Ovary (tissue), 9 donors: Measurements from ENCODE around the gene TLR7. TPM values are rescaled to one million over a fixed set of nuclear protein-coding genes. Genes with fewer than 3 reads are reported as not detected.

Experiments used
- DNase-seq, 5 donors: peaks; one replicate each; pipeline ENCODE4 v3.0.0-alpha.2; 2019 to 2020
- H3K27ac ChIP-seq, 2 donors: fragments of 200-600 bp; one replicate each; pipeline versions ENCODE4 v1.5.1 to v1.8.0; 2019 to 2022
- H3K27me3 ChIP-seq: fragments of 200-600 bp; one replicate; pipeline ENCODE4 v1.8.0; 2022
- H3K36me3 ChIP-seq: fragments of 200-600 bp; sonication (generic); one replicate; pipeline ENCODE4 v1.5.1; 2019
- H3K4me1 ChIP-seq: one replicate; pipeline ENCODE4 v1.8.1; 2013; ENCODE audit warnings: mild to moderate bottlenecking, moderate library complexity; ENCODE audit not compliant: insufficient read depth
- H3K4me3 ChIP-seq: fragments of 200-600 bp; sonication (generic); one replicate; pipeline ENCODE4 v1.5.1; 2017
- H3K9me3 ChIP-seq, 2 donors: fragments of 200-600 bp in 1 of 2; sonication (generic) in 1 of 2; one replicate each; pipeline versions ENCODE4 v1.5.1 to v1.8.1; 2013 to 2019; ENCODE audit warnings: mild to moderate bottlenecking in 1 of 2, moderate library complexity in 1 of 2
- CTCF ChIP-seq, 3 donors: fragments of 450-650 bp in 2 of 3; fragments of 200-600 bp in 1 of 3; IDR thresholded peaks; one replicate each; pipeline versions ENCODE4 v1.5.1 to v1.8.0; 2016 to 2022; ENCODE audit warnings: antibody characterized with exemption in 3 of 3, mild to moderate bottlenecking in 1 of 3
- EP300 ChIP-seq: sonication (generic); formaldehyde crosslinking; IDR thresholded peaks from one replicate; pipeline ENCODE4 v1.6.1; 2017; ENCODE audit warnings: antibody characterized with exemption
- POLR2A ChIP-seq: fragments of 450-650 bp; IDR thresholded peaks from one replicate; pipeline ENCODE4 v1.6.1; 2017; ENCODE audit warnings: antibody characterized with exemption, mild to moderate bottlenecking, moderate library complexity
- WGBS, 3 donors: extraction: QIAGEN DNeasy Blood & Tissue Kit in 1 of 3; methylation state at CpG; one replicate each; pipeline versions ENCODE4 v1.1.5 to v1.1.7; 2013 to 2017; 5-methylcytosine and 5-hydroxymethylcytosine counted together
- intact Hi-C, 4 donors: fragments of 100-400 bp; cut with DNase I; formaldehyde crosslinking; loops; one replicate each; pipeline versions ENCODE4 v1.11.0 to v1.15.1; 2022 to 2023
- polyA plus RNA-seq, 2 donors: library from polyadenylated mRNA; stranded (reverse); fragments of 200-250 nt in 1 of 2; fragments of 350-450 nt in 1 of 2; fragmentation: Illumina TruSeq in 1 of 2; extraction: RNeasy Lipid Tissue Mini Kit (QIAGEN cat#74804) in 1 of 2; gene quantifications; one replicate each; pipeline ENCODE4 v1.2.3, GENCODE V29; 2013 to 2014
- total RNA-seq, 7 donors: library from RNA; depleted of rRNA in 2 of 7; stranded (reverse); fragments of >200 nt in 2 of 7; fragmentation: NEBNext Ultra II Directional in 3 of 7; extraction: Animal tissue kit (Norgen Biotek cat#: 25700) in 3 of 7; gene quantifications; one replicate each; pipeline versions ENCODE4 v1.1.0 to v1.2.4, GENCODE V29; 2016 to 2023
- donor health status: DM: no; HTN: no; CAD: no; lungs with moderate emphysema.
- donor health status: DM: no; HTN: no; CAD: no.
- donor health status: Bipolar disorder and iron deficiency.
- donor health status: DM: yes; HTN: yes; CAD: no.
- donor health status: DM: no; HTN: no; CAD: no.
- donor health status: DM: yes; HTN: yes; CAD: no.

TLR7 gene
- total and polyA plus RNA-seq, 9 donors: 0.22 to 2.7 (median 0.57) TPM

DNA sequence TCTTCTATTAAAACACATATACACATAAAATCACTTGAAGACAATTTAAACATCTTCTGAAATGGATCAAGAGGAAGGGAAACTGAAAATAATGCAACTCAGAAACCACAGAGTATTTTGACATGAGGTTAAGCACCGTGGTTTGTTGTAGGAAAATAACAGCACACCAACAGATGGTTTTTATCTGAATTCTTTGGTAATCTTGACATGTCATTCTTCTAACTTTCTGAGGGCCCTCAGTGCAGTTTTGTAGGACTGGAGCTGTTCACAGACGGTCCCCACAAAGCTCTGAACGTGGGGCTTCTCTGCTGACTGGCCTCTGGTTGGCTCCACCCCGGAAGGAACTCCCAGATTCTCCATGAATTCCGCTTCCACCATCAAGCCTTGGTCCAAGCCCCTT is 23.6 kb downstream of the TLR7 start:
- H3K4me3 ChIP-seq: no peak overlapping the region
- H3K36me3 ChIP-seq: no peaks in the 10 kb centered on the region
- intact Hi-C loops: no loop called here
- H3K4me1 ChIP-seq: no peaks in the 10 kb centered on the region
- no peak overlapping the region for H3K27ac ChIP-seq
- no peak for DNase-seq
- H3K9me3 ChIP-seq: no peaks in the 10 kb centered on the region
- no peaks in the 10 kb centered on the region for H3K27me3 ChIP-seq
- 31 to 47% (median 36%) methylated on average over 5 of the region's 5 CpGs for WGBS, 3 donors
- no peak for TF ChIP-seq EP300
- TF ChIP-seq CTCF (IDR thresholded peaks at IDR 0.05): no peak
- no peak for TF ChIP-seq POLR2A

DNA sequence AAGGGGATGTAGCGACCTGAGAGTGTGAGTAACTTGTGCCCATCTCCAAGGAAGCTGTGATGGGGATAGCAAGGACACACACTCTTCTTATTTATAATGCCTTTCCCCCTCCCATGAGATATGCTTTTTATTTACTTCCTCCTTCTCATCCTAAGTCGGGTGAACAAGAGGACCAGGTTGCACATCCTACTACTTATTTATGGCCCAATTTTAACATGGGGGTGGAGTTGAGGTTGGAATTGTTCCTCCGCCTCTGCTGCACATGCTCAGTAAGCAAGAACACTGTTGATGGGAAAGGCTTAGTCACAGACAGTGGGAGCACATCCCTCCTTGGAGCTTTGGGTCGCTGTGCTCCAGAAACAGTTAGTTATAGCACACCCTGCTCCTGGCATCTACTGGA is 24.3 kb downstream of the TLR7 start:
- Histone ChIP-seq H3K27ac (no peak overlapping the region), H3K4me1 (no peaks in the 10 kb centered on the region), H3K9me3 (no peaks in the 10 kb centered on the region), H3K36me3 (no peaks in the 10 kb centered on the region), H3K4me3 (no peak overlapping the region), H3K27me3 (no peaks in the 10 kb centered on the region)
- no peak for TF ChIP-seq POLR2A
- no peak for TF ChIP-seq EP300
- TF ChIP-seq CTCF (IDR thresholded peaks at IDR 0.05): no peak
- WGBS, 3 donors: 60 to 73% (median 65%) methylated on average over 4 of the region's 4 CpGs
- no peak for DNase-seq
- intact Hi-C loops: no loop called here

DNA sequence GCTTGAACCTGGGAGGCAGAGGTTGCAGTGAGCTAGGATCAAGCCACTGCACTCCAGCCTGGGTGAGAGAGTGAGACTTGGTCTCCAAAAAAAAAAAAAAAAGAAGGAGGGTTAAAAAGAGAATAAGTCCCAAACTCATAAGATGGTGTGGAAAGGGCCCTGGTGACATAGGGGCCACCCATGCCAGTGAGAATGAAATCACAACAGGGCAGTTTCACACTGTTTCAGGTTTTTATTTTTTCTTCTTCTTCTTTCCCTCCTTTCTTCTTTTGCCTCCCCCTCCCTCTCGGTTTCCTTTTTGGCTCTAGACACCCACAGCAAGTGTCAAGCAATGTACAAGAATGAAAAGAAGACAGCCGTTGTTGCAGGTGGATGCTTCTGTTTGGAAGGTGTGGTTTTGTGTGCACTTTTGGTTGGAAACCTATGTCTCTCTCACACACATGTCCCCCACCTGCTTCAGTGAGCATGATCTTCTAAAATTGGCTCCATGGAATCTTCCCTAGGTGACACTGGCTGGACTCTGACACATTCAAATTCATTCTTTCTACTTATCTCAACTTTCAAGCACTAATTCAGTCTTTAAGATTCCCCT is 25.1 kb downstream of the TLR7 start:
- DNase-seq: no peak
- Histone ChIP-seq H3K36me3 (no peaks in the 10 kb centered on the region), H3K4me1 (no peaks in the 10 kb centered on the region), H3K27me3 (no peaks in the 10 kb centered on the region), H3K9me3 (no peaks in the 10 kb centered on the region), H3K4me3 (no peak overlapping the region), H3K27ac (no peak overlapping the region)
- TF ChIP-seq EP300: no peak
- no peak for TF ChIP-seq CTCF (IDR thresholded peaks at IDR 0.05)
- no peak for TF ChIP-seq POLR2A
- intact Hi-C loops: no loop called here
- WGBS, 3 donors: 33 to 56% (median 34%) methylated on average over 2 of the region's 2 CpGs

DNA sequence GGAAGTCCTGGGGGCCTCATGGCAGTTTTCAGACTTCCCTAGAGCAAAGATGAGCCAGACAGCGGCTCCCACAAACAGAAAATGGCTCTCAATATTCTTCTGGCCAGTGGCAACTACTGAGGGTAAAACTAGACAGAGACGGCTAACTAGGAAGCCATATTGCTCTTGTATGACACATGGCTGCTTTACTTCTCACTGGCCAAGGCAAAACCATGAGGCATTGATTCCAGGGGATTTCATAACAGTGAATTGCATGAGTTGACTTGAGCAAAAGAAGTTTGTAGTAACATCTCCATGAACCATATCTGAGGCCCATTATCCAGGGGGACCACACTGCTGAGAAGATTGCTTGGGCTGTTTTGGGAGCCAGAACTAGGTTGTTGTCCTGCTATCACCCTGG is 25.8 kb downstream of the TLR7 start:
- no peak overlapping the region for H3K27ac ChIP-seq
- no peaks in the 10 kb centered on the region for H3K4me1 ChIP-seq
- H3K9me3 ChIP-seq: no peaks in the 10 kb centered on the region
- H3K36me3 ChIP-seq: no peaks in the 10 kb centered on the region
- H3K4me3 ChIP-seq: no peak overlapping the region
- no peak for DNase-seq
- H3K27me3 ChIP-seq: no peaks in the 10 kb centered on the region
- intact Hi-C loops: no loop called here
- WGBS, 3 donors: 70 to 86% (median 85%) methylated on average over 2 of the region's 2 CpGs
- TF ChIP-seq POLR2A (no peak), EP300 (no peak), CTCF (IDR thresholded peaks at IDR 0.05) (no peak)
